H4 (cell line): Measurements from ENCODE around the gene ACAA1. TPM values are rescaled to one million over a fixed set of nuclear protein-coding genes. Genes with fewer than 3 reads are reported as not detected.
"Not testable (repeated sequence)": the region's sequence is repeated elsewhere in the genome, so short reads cannot be mapped to it uniquely, and the experiment has no call there.

Source experiments
- DNase-seq: peaks from one replicate; pipeline ENCODE4 v3.0.0-alpha.2; 2015; ENCODE audit warnings: low spot score
- total RNA-seq: library from RNA; depleted of rRNA; stranded (reverse); fragments of >200 nt; shearing (Covaris generic); gene quantifications from 2 replicates; pipeline ENCODE4 v1.2.3, GENCODE V29; 2014; rRNA removed

ACAA1 gene
- total RNA-seq: 2.5 and 5.7 TPM in 2 replicates

GRCh38 chr3:38136777-38137614, at the start of gene ACAA1:
Gene ACAA1, minus strand, starts transcription at chr3:38137127. Its CDS starts 92 bp downstream, at chr3:38137035.
- DNase-seq: peak; percentile 95

GRCh38 chr3:38177181-38177580, 40.3 kb upstream of the ACAA1 start:
- no peak for DNase-seq

- no peak for DNase-seq
These were observed 37.0 kb upstream of the ACAA1 start for GRCh38 chr3:38173834-38174418.

GRCh38 chr3:38171622-38172021, 34.7 kb upstream of the ACAA1 start:
- DNase-seq: no peak

- DNase-seq: no peak
These were observed 33.8 kb upstream of the ACAA1 start for GRCh38 chr3:38170722-38171121.

GRCh38 chr3:38169027-38169317, 32.0 kb upstream of the ACAA1 start:
- DNase-seq: no peak

GRCh38 chr3:38168151-38169026, 31.5 kb upstream of the ACAA1 start:
- DNase-seq: no peak

GRCh38 chr3:38167591-38167990, 30.7 kb upstream of the ACAA1 start:
- DNase-seq: no peak

- DNase-seq: no peak
These were observed 28.9 kb upstream of the ACAA1 start for GRCh38 chr3:38165722-38166387.

GRCh38 chr3:38164952-38165721, 28.2 kb upstream of the ACAA1 start, which contains the start of gene OXSR1:
Gene OXSR1, plus strand, starts transcription at chr3:38165537. Its CDS starts 340 bp downstream, at chr3:38165877.
- peak; percentile 98 for DNase-seq

GRCh38 chr3:38164643-38164951, 27.7 kb upstream of the ACAA1 start:
- no peak for DNase-seq

GRCh38 chr3:38163841-38164642, 27.1 kb upstream of the ACAA1 start:
- no peak for DNase-seq

GRCh38 chr3:38163117-38163840, 26.4 kb upstream of the ACAA1 start:
- DNase-seq: no peak

GRCh38 chr3:38160704-38161103, 23.8 kb upstream of the ACAA1 start:
- DNase-seq: not testable (repeated sequence)

- DNase-seq: no peak
These were observed 21.5 kb upstream of the ACAA1 start for GRCh38 chr3:38158472-38158871.

GRCh38 chr3:38157595-38157994, 20.7 kb upstream of the ACAA1 start:
- DNase-seq: no peak

- DNase-seq: no peak
These were observed 20.2 kb upstream of the ACAA1 start for GRCh38 chr3:38157117-38157516.

- no peak for DNase-seq
These were observed 18.9 kb upstream of the ACAA1 start for GRCh38 chr3:38155825-38156224.

GRCh38 chr3:38154625-38155255, 17.8 kb upstream of the ACAA1 start:
- no peak for DNase-seq
